Fibroblast of lung (primary cell): ENCODE results near the gene VPS11. TPM values are rescaled to one million over a fixed set of nuclear protein-coding genes. Genes with fewer than 3 reads are reported as not detected.

Source experiments
- DNase-seq, 2 donors: peaks; one replicate each; pipeline versions ENCODE4 v3.0.0 to v3.0.0-alpha.2; 2010; ENCODE audit warnings: low read depth in 2 of 2
- H2AFZ ChIP-seq: 2 replicates; pipeline ENCODE4 v1.5.1; 2012; ENCODE audit warnings: low read length, control low read depth, inconsistent platforms
- H3K27ac ChIP-seq: 2 replicates; pipeline ENCODE4 v1.5.1; 2011; ENCODE audit warnings: low read length, control low read depth; ENCODE audit not compliant: insufficient read depth
- H3K27me3 ChIP-seq: 2 replicates; pipeline ENCODE4 v1.5.1; 2011; ENCODE audit warnings: mild to moderate bottlenecking, low read length; ENCODE audit not compliant: control insufficient read depth, insufficient read depth
- H3K36me3 ChIP-seq: 2 replicates; pipeline ENCODE4 v1.5.1; 2011; ENCODE audit warnings: low read length; ENCODE audit not compliant: control insufficient read depth, insufficient read depth
- H3K4me1 ChIP-seq: 2 replicates; pipeline ENCODE4 v1.5.1; 2011; ENCODE audit warnings: low read length; ENCODE audit not compliant: control insufficient read depth, insufficient read depth; ENCODE audit errors: extremely low read depth
- H3K4me2 ChIP-seq: 2 replicates; pipeline ENCODE4 v1.5.1; 2011; ENCODE audit warnings: low read length, control low read depth; ENCODE audit not compliant: insufficient read depth; ENCODE audit errors: extremely low read depth
- H3K4me3 ChIP-seq, 4 experiments: fragments of 200-600 bp in 1 of 4; sonication (generic) in 1 of 4; replicated peaks in 1 of 4; 2 replicates each; pipeline ENCODE4 v1.5.1; 2011 to 2016; ENCODE audit warnings: low read length in 4 of 4, low read depth in 3 of 4, mild to moderate bottlenecking in 3 of 4, control low read depth in 2 of 4, inconsistent platforms in 1 of 4, mixed read lengths in 1 of 4; ENCODE audit not compliant: insufficient read depth in 1 of 4; ENCODE audit errors: control extremely low read depth in 1 of 4
- H3K79me2 ChIP-seq: 2 replicates; pipeline ENCODE4 v1.5.1; 2012; ENCODE audit warnings: mild to moderate bottlenecking, low read length, inconsistent platforms; ENCODE audit not compliant: control insufficient read depth, insufficient read depth
- H3K9ac ChIP-seq: 2 replicates; pipeline ENCODE4 v1.5.1; 2011; ENCODE audit warnings: mild to moderate bottlenecking, low read length, control low read depth; ENCODE audit not compliant: insufficient read depth
- H3K9me3 ChIP-seq: 2 replicates; pipeline ENCODE4 v1.5.1; 2012; ENCODE audit warnings: low read depth, low read length; ENCODE audit not compliant: control insufficient read depth, insufficient read depth
- H4K20me1 ChIP-seq: 2 replicates; pipeline ENCODE4 v1.5.1; 2011; ENCODE audit warnings: low read length; ENCODE audit not compliant: control insufficient read depth, insufficient read depth; ENCODE audit errors: extremely low read depth
- CTCF ChIP-seq, 2 donors: IDR thresholded peaks in 1 of 2; conservative IDR thresholded peaks in 1 of 2; 1 replicate in 1 of 2; 2 replicates in 1 of 2; pipeline ENCODE4 v1.5.1; 2011 to 2012; ENCODE audit warnings: low read length in 2 of 2, control low read depth in 1 of 2, inconsistent platforms in 1 of 2, low read depth in 1 of 2, mild to moderate bottlenecking in 1 of 2
- EZH2 ChIP-seq: IDR thresholded peaks from 2 replicates; pipeline ENCODE4 v1.5.1; 2012; ENCODE audit warnings: low read length, control low read depth, mild to moderate bottlenecking; ENCODE audit errors: missing control alignments
- polyA plus RNA-seq, 2 donors: library from polyadenylated mRNA; depleted of rRNA in 1 of 2; stranded (reverse) in 1 of 2; unstranded in 1 of 2; fragments of >200 nt; gene quantifications; 2 replicates each; pipeline ENCODE4 v1.2.1, GENCODE V29; 2011 to 2012; ENCODE audit warnings: missing spikeins in 1 of 2
- total RNA-seq: library from RNA; depleted of rRNA; stranded (reverse); fragments of >200 nt; gene quantifications from 2 replicates; pipeline ENCODE4 v1.2.1, GENCODE V29; 2014

Gene VPS11
- total and polyA plus RNA-seq, 2 donors (not counting 1 experiment from before 2014, with no cell fraction given) = 9.1 to 34.3 TPM

- H3K9ac ChIP-seq = no peak overlapping the region
- no peak overlapping the region for H2AFZ ChIP-seq
- TF ChIP-seq EZH2 = no peak
- TF ChIP-seq CTCF (conservative IDR thresholded peaks at IDR 0.05 in 1 of 2, IDR thresholded peaks at IDR 0.05 in 1 of 2; ENCODE audit: low read depth in 1 of 2, low read length in 2 of 2) = no peak
- H3K36me3 ChIP-seq = peaks cover 14% of the 10 kb centered on the region
- no peak overlapping the region for H3K4me3 ChIP-seq
- no peaks in the 10 kb centered on the region for H3K4me1 ChIP-seq
- no peak overlapping the region for H3K4me2 ChIP-seq
- H4K20me1 ChIP-seq = no peaks in the 10 kb centered on the region
- no peak overlapping the region for H3K27ac ChIP-seq
- no peaks in the 10 kb centered on the region for H3K79me2 ChIP-seq
- no peak for DNase-seq
- no peaks in the 10 kb centered on the region for H3K9me3 ChIP-seq
- no peaks in the 10 kb centered on the region for H3K27me3 ChIP-seq
Measured at GRCh38 chr11:119026970-119027369, 40.6 kb upstream of the VPS11 start.

- H2AFZ ChIP-seq = no peak overlapping the region
- H3K79me2 ChIP-seq = no peaks in the 10 kb centered on the region
- no peak for DNase-seq
Measured at GRCh38 chr11:119027561-119028345, 39.9 kb upstream of the VPS11 start.

More at GRCh38 chr11:119027561-119028345, 39.9 kb upstream of the VPS11 start:
- Histone ChIP-seq H3K27ac (no peak overlapping the region), H3K27me3 (no peaks in the 10 kb centered on the region), H3K4me1 (no peaks in the 10 kb centered on the region), H3K36me3 (peaks cover 14% of the 10 kb centered on the region), H3K9me3 (no peaks in the 10 kb centered on the region), H4K20me1 (no peaks in the 10 kb centered on the region), H3K4me3 (no peak overlapping the region), H3K9ac (no peak overlapping the region), H3K4me2 (no peak overlapping the region)
- TF ChIP-seq CTCF (conservative IDR thresholded peaks at IDR 0.05 in 1 of 2, IDR thresholded peaks at IDR 0.05 in 1 of 2; ENCODE audit: low read depth in 1 of 2, low read length in 2 of 2) = no peak
- no peak for TF ChIP-seq EZH2
